ENCODE measurements around the gene MAPKBP1. TPM values are rescaled to one million over a fixed set of nuclear protein-coding genes. Genes with fewer than 3 reads are reported as not detected.

Gene MAPKBP1
- total and polyA plus RNA-seq, 2 of the 4 experiments (the other 2 are of a cell fraction), result 12.5 to 15.3 TPM

GRCh38 chr15:41772720-41773331 lies 1.5 kb upstream of the MAPKBP1 start:
- Histone ChIP-seq H3K9me1 (ENCODE audit: insufficient read depth, low read length) (peaks cover 10% of the 10 kb centered on the region), H3K4me3 (ENCODE audit: insufficient read depth, low read depth, low read length) (no peak overlapping the region), H2BK120ac (ENCODE audit: low read depth, low read length) (no peak overlapping the region), H2AK9ac (replicated peaks; ENCODE audit: low read depth, low read length, poor library complexity) (no peak overlapping the region), H3K23ac (ENCODE audit: low read depth, low read length) (0 out of 2 replicates have a peak overlapping the region, but pooled peaks have one; percentile 75), H3K9me3 (ENCODE audit: control insufficient read depth, insufficient read depth, low read length) (no peaks in the 10 kb centered on the region), H3K56ac (ENCODE audit: extremely low read depth, insufficient read depth, low read length) (0 out of 2 replicates have a peak overlapping the region, but pooled peaks have one; percentile 73), H3K9ac (ENCODE audit: low read depth, low read length) (no peak overlapping the region; the same call in 1 of the 2 replicates), H3K36me3 (ENCODE audit: control insufficient read depth, insufficient read depth, low read length) (no peaks in the 10 kb centered on the region), H4K5ac (ENCODE audit: low read depth, low read length) (no peak overlapping the region), H3K27ac (ENCODE audit: insufficient read depth, low read length) (peak overlapping the region; percentile 19; the same call in 1 of the 2 replicates), H3K4ac (ENCODE audit: low read depth, low read length) (no peak overlapping the region), H3K18ac (ENCODE audit: low read depth, low read length) (no peak overlapping the region), H3K4me2 (ENCODE audit: low read depth, low read length) (peak overlapping the region; percentile 18; the same call in 1 of the 2 replicates), H4K8ac (ENCODE audit: low read depth in 2 of 2, low read length in 2 of 2) (peak overlapping the region in 1 of 2 experiments; percentile 36; a peak in 1 of 4 replicates), H4K91ac (ENCODE audit: insufficient read depth, low read depth, low read length) (no peak overlapping the region), H3K79me1 (ENCODE audit: low read depth in 1 of 2, low read length in 2 of 2) (peaks cover 18 to 41% of the 10 kb centered on the region in 2 experiments; a peak in 3 of 4 replicates), H3K14ac (replicated peaks; ENCODE audit: low read depth, low read length) (peak overlapping the region; percentile 82; the same call in 1 of the 2 replicates), H2BK20ac (ENCODE audit: low read depth, low read length) (no peak overlapping the region), H2AK5ac (ENCODE audit: low read depth, low read length) (peak overlapping the region; percentile 12; the same call in 1 of the 2 replicates), H2AFZ (replicated peaks; ENCODE audit: low read length, poor library complexity) (no peak overlapping the region), H4K20me1 (ENCODE audit: insufficient read depth, low read length) (peaks cover 24% of the 10 kb centered on the region), H2BK5ac (ENCODE audit: low read depth, low read length, poor library complexity, severe bottlenecking) (peak overlapping the region; percentile 30), H2BK15ac (ENCODE audit: low read depth, low read length) (no peak overlapping the region), H3K4me1 (ENCODE audit: control insufficient read depth, insufficient read depth, low read length) (peaks cover 13% of the 10 kb centered on the region), H3K27me3 (ENCODE audit: control insufficient read depth, insufficient read depth, low read length) (no peaks in the 10 kb centered on the region)
- ChIA-PET CTCF (interaction anchor here (0.6 to 3.5 kb wide), 10 partner anchors 10 to 215 kb away, joined by 3 to 54 read pairs (median 4); no protein-coding TSS in a partner anchor), POLR2A (ENCODE audit: unreplicated experiment) (interaction anchor here (0.6 to 1.0 kb wide), 2 partner anchors 38 to 171 kb away, joined by 3 to 12 read pairs; no protein-coding TSS in a partner anchor)
- BruUV-seq (replicated peaks), result no TSS peak
- ATAC-seq (ENCODE audit: low read depth), result no peak
- dilution Hi-C loops (cut with HindIII; ENCODE audit: low sequenced_read_pairs, unreplicated experiment), result no loop called here
- in situ Hi-C loops (cut with MboI; ENCODE audit: low sequenced_read_pairs), result loop anchor here (5.0 kb wide), 1 partner anchor 39 kb away; no protein-coding TSS in a partner anchor
- WGBS, 2 experiments (ENCODE audit: extremely low coverage in 2 of 2, insufficient read length in 1 of 2), result 83% methylated on average over 1 of the region's 8 CpGs; no CpG with 5 or more reads in 1 of the 2 experiments
- DNase-seq, result peak; percentile 80
- intact Hi-C loops (cut with micrococcal nuclease), result loop anchor here (1.0 to 10.0 kb wide), 3 partner anchors 131 to 216 kb away; no protein-coding TSS in a partner anchor
- TF ChIP-seq CHD1 (IDR thresholded peaks at IDR 0.05; ENCODE audit: low read depth, low read length), result peak; percentile 73; the same call in 1 of the 2 replicates
- peak; percentile 86 for TF ChIP-seq CTCF (conservative IDR thresholded peaks at IDR 0.05; ENCODE audit: low read depth, low read length)
- TF ChIP-seq FOS (IDR thresholded peaks at IDR 0.05; ENCODE audit: low read depth, low read length), result no peak
- peak; percentile 20; the same call in 1 of the 2 replicates for TF ChIP-seq MAZ (IDR thresholded peaks at IDR 0.05; ENCODE audit: borderline replicate concordance, low read depth, low read length)
- no peak for TF ChIP-seq ELK1 (IDR thresholded peaks at IDR 0.05; ENCODE audit: borderline replicate concordance, low read depth, low read length)
- TF ChIP-seq SMC3 (IDR thresholded peaks at IDR 0.05; ENCODE audit: low read depth, low read length), result peak; percentile 97
- peak; percentile 96 for TF ChIP-seq RAD21 (IDR thresholded peaks at IDR 0.05; ENCODE audit: low read length)
- no peak for TF ChIP-seq MXI1 (IDR thresholded peaks at IDR 0.05; ENCODE audit: borderline replicate concordance, low read depth, low read length)
- TF ChIP-seq BHLHE40 (IDR thresholded peaks at IDR 0.05; ENCODE audit: low read depth, low read length), result no peak
- no peak for TF ChIP-seq RCOR1 (IDR thresholded peaks at IDR 0.05; ENCODE audit: insufficient replicate concordance, low read length)
- TF ChIP-seq USF2 (IDR thresholded peaks at IDR 0.05; ENCODE audit: low read depth, low read length), result no peak
- TF ChIP-seq CEBPB (IDR thresholded peaks at IDR 0.05; ENCODE audit: low read depth, low read length), result no peak
- TF ChIP-seq POLR2A (IDR thresholded peaks at IDR 0.05; ENCODE audit: low read depth, low read length), result peak; percentile 45; the same call in 1 of the 2 replicates
